H1 (cell line): ENCODE results near the gene SMARCB1. TPM values are rescaled to one million over a fixed set of nuclear protein-coding genes. Genes with fewer than 3 reads are reported as not detected.

Experiments used
- CTCF ChIA-PET: fragments of 300-600 bp; sonication (Branson Sonifier 250); formaldehyde crosslinking; loops from one replicate; lab custom pipeline; 2021; ENCODE audit not compliant: partially characterized antibody; lab: Charles Lee
- POLR2A ChIA-PET: fragments of 300-600 bp; sonication (Branson Sonifier 250); formaldehyde crosslinking; loops from one replicate; lab custom pipeline; 2021; ENCODE audit warnings: inconsistent platforms; ENCODE audit not compliant: partially characterized antibody; lab: Charles Lee
- DNase-seq, 2 experiments: peaks; one replicate each; pipeline versions ENCODE4 v3.0.0 to v3.0.0-alpha.2; 2010 to 2022; ENCODE audit warnings: low spot score in 2 of 2, low read depth in 1 of 2, mixed read lengths in 1 of 2
- FAIRE-seq: peaks from 2 replicates; lab custom pipeline; 2011; peaks lifted over from hg19 to GRCh38; lab: Jason Lieb, UNC
- H2AFZ ChIP-seq: 2 replicates; pipeline ENCODE4 v1.8.1; 2012; ENCODE audit warnings: low read length, inconsistent platforms
- H2AK5ac ChIP-seq: 2 replicates; pipeline ENCODE4 v1.6.1; 2013; ENCODE audit warnings: low read depth, low read length
- H2BK120ac ChIP-seq: replicated peaks from 2 replicates; pipeline ENCODE3; 2013; ENCODE audit warnings: low read depth, low read length, inconsistent platforms
- H2BK12ac ChIP-seq: 2 replicates; pipeline ENCODE4 v1.6.1; 2013; ENCODE audit warnings: low read depth, low read length
- H2BK15ac ChIP-seq: 2 replicates; pipeline ENCODE4 v1.6.1; 2013; ENCODE audit warnings: low read length
- H2BK20ac ChIP-seq: 2 replicates; pipeline ENCODE4 v1.6.1; 2013; ENCODE audit warnings: low read length
- H2BK5ac ChIP-seq: 2 replicates; pipeline ENCODE4 v1.6.1; 2013; ENCODE audit warnings: low read depth, low read length
- H3K14ac ChIP-seq: 2 replicates; pipeline ENCODE4 v1.6.1; 2013; ENCODE audit warnings: inconsistent platforms; ENCODE audit not compliant: insufficient read length
- H3K18ac ChIP-seq: 2 replicates; pipeline ENCODE4 v1.6.1; 2013; ENCODE audit warnings: low read length; ENCODE audit errors: extremely low read depth
- H3K23ac ChIP-seq: 2 replicates; pipeline ENCODE4 v1.6.1; 2013; ENCODE audit warnings: inconsistent platforms; ENCODE audit not compliant: insufficient read length
- H3K23me2 ChIP-seq: 2 replicates; pipeline ENCODE4 v1.6.1; 2013; ENCODE audit warnings: low read depth, low read length
- H3K27ac ChIP-seq: 2 replicates; pipeline ENCODE4 v1.6.1; 2011; ENCODE audit warnings: low read depth, low read length, inconsistent platforms
- H3K27me3 ChIP-seq, 4 experiments: replicated peaks in 1 of 4; 1 replicate in 1 of 4; 2 replicates in 3 of 4; pipeline versions ENCODE4 v1.6.1 to v1.8.1; 2011 to 2013; ENCODE audit warnings: low read length in 3 of 4, mild to moderate bottlenecking in 3 of 4, inconsistent platforms in 2 of 4, mixed read lengths in 2 of 4, moderate library complexity in 1 of 4; ENCODE audit not compliant: control insufficient read depth in 3 of 4, insufficient read depth in 3 of 4; ENCODE audit errors: extremely low read depth in 1 of 4
- H3K36me3 ChIP-seq, 4 experiments: 2 replicates each; pipeline versions ENCODE4 v1.6.1 to v1.8.1; 2011 to 2013; ENCODE audit warnings: mild to moderate bottlenecking in 4 of 4, low read length in 3 of 4, moderate library complexity in 2 of 4, control low read depth in 1 of 4, inconsistent platforms in 1 of 4; ENCODE audit not compliant: insufficient read depth in 4 of 4, control insufficient read depth in 2 of 4
- H3K4ac ChIP-seq: replicated peaks from 2 replicates; pipeline ENCODE3; 2013; ENCODE audit warnings: low read length, low read depth, mixed read lengths, inconsistent platforms; ENCODE audit not compliant: insufficient read length
- H3K4me1 ChIP-seq, 4 experiments: replicated peaks in 1 of 4; 1 replicate in 1 of 4; 2 replicates in 3 of 4; pipeline versions ENCODE4 v1.6.1 to v1.8.1; 2011 to 2013; ENCODE audit warnings: low read length in 3 of 4, inconsistent platforms in 2 of 4, mixed read lengths in 1 of 4; ENCODE audit not compliant: insufficient read depth in 4 of 4, control insufficient read depth in 3 of 4
- H3K4me2 ChIP-seq, 2 experiments: 2 replicates each; pipeline versions ENCODE4 v1.6.1 to v1.8.1; 2011 to 2013; ENCODE audit warnings: low read depth in 2 of 2, low read length in 2 of 2, control low read depth in 1 of 2, inconsistent platforms in 1 of 2, mild to moderate bottlenecking in 1 of 2; ENCODE audit not compliant: insufficient read depth in 1 of 2
- H3K4me3 ChIP-seq, 4 experiments: fragments of 200-600, 300-600 bp in 1 of 4; sonication (generic), shearing (Covaris generic), sonication (Bioruptor Twin) in 1 of 4; 2 replicates each; pipeline versions ENCODE4 v1.5.1 to v1.8.1; 2011 to 2016; ENCODE audit warnings: low read length in 4 of 4, low read depth in 3 of 4, control low read depth in 2 of 4, inconsistent platforms in 2 of 4, mild to moderate bottlenecking in 2 of 4, mixed read lengths in 1 of 4, moderate library complexity in 1 of 4; ENCODE audit not compliant: insufficient read depth in 2 of 4; ENCODE audit errors: extremely low read depth in 1 of 4
- H3K56ac ChIP-seq: replicated peaks from 2 replicates; pipeline ENCODE3; 2013; ENCODE audit warnings: low read depth, mild to moderate bottlenecking, mixed read lengths, low read length, inconsistent platforms; ENCODE audit not compliant: insufficient read length
- H3K79me1 ChIP-seq: 2 replicates; pipeline ENCODE4 v1.6.1; 2013; ENCODE audit warnings: low read depth, low read length, control low read depth
- H3K79me2 ChIP-seq, 2 experiments: 2 replicates each; pipeline versions ENCODE4 v1.6.1 to v1.8.1; 2012 to 2013; ENCODE audit warnings: low read length in 2 of 2, mild to moderate bottlenecking in 2 of 2, inconsistent platforms in 1 of 2; ENCODE audit not compliant: insufficient read depth in 2 of 2, control insufficient read depth in 1 of 2
- H3K9ac ChIP-seq, 4 experiments: replicated peaks in 1 of 4; 1 replicate in 1 of 4; 2 replicates in 3 of 4; pipeline versions ENCODE4 v1.6.1 to v1.8.1; 2011 to 2013; ENCODE audit warnings: low read depth in 3 of 4, low read length in 3 of 4, control low read depth in 2 of 4, mild to moderate bottlenecking in 2 of 4, moderate library complexity in 2 of 4, inconsistent platforms in 1 of 4; ENCODE audit errors: extremely low read depth in 1 of 4
- H3K9me3 ChIP-seq, 2 experiments: 2 replicates each; pipeline versions ENCODE4 v1.6.1 to v1.8.1; 2012 to 2013; ENCODE audit warnings: mild to moderate bottlenecking in 2 of 2, moderate library complexity in 2 of 2, control low read depth in 1 of 2, inconsistent platforms in 1 of 2, low read depth in 1 of 2, low read length in 1 of 2, mixed read lengths in 1 of 2; ENCODE audit not compliant: insufficient read depth in 2 of 2
- H4K20me1 ChIP-seq, 2 experiments: replicated peaks in 1 of 2; 2 replicates each; pipeline versions ENCODE3 to v1.8.1; 2011 to 2013; ENCODE audit warnings: inconsistent platforms in 2 of 2, low read length in 2 of 2, mild to moderate bottlenecking in 1 of 2; ENCODE audit not compliant: insufficient read depth in 2 of 2, control insufficient read depth in 1 of 2
- H4K5ac ChIP-seq: 2 replicates; pipeline ENCODE4 v1.6.1; 2013; ENCODE audit warnings: low read length, low read depth, mixed read lengths, inconsistent platforms; ENCODE audit not compliant: insufficient read length
- H4K8ac ChIP-seq: 2 replicates; pipeline ENCODE4 v1.8.0; 2013; ENCODE audit warnings: mild to moderate bottlenecking, moderate library complexity, low read length, inconsistent platforms; ENCODE audit not compliant: insufficient read depth; ENCODE audit errors: extremely low read depth
- H4K91ac ChIP-seq: replicated peaks from 2 replicates; pipeline ENCODE3; 2013; ENCODE audit warnings: low read length, mixed read lengths, inconsistent platforms; ENCODE audit not compliant: insufficient read length
- ASH2L ChIP-seq: fragments of 200-600, 300-600 bp; sonication (generic); IDR thresholded peaks from one replicate; pipeline ENCODE4 v1.7.1; 2017; ENCODE audit warnings: low read length
- BACH1 ChIP-seq: IDR thresholded peaks from 2 replicates; pipeline ENCODE4 v1.6.1; 2012; ENCODE audit warnings: low read length, improper control_type of control experiment
- JUN ChIP-seq: IDR thresholded peaks from 2 replicates; pipeline ENCODE4 v1.6.1; 2011; ENCODE audit warnings: low read depth, mild to moderate bottlenecking, improper control_type of control experiment, low read length
- POU5F1 ChIP-seq: IDR thresholded peaks from 2 replicates; pipeline ENCODE4 v1.6.1; 2011; ENCODE audit warnings: low read depth, mild to moderate bottlenecking, low read length, moderate library complexity
- SP4 ChIP-seq: IDR thresholded peaks from 2 replicates; pipeline ENCODE4 v1.6.1; 2012; ENCODE audit warnings: low read length, inconsistent platforms
- SRF ChIP-seq: IDR thresholded peaks from 2 replicates; pipeline ENCODE4 v1.6.1; 2011; ENCODE audit warnings: mild to moderate bottlenecking, low read depth, low read length, moderate library complexity
- SUZ12 ChIP-seq: fragments of 200-600 bp; sonication (generic); IDR thresholded peaks from 2 replicates; pipeline ENCODE4 v1.6.1; 2012; ENCODE audit warnings: mild to moderate bottlenecking, inconsistent platforms, low read length, moderate library complexity, mixed read lengths
- TBP ChIP-seq: IDR thresholded peaks from 2 replicates; pipeline ENCODE4 v1.6.1; 2011; ENCODE audit warnings: low read depth, low read length, improper control_type of control experiment
- TCF12 ChIP-seq: IDR thresholded peaks from 2 replicates; pipeline ENCODE4 v1.6.1; 2011; ENCODE audit warnings: low read depth, mild to moderate bottlenecking, low read length
- WGBS, 2 experiments: shearing (Covaris generic) in 1 of 2; methylation state at CpG; one replicate each; pipeline versions ENCODE4 v1.1.6 to v1.1.7; 2013 to 2015; ENCODE audit warnings: low lambda C conversion rate in 2 of 2, mixed read lengths in 2 of 2, inconsistent platforms in 1 of 2, low coverage in 1 of 2, missing lambda C conversion rate in 1 of 2; ENCODE audit not compliant: insufficient replicate concordance in 2 of 2, insufficient coverage in 1 of 2, insufficient read length in 1 of 2; ENCODE audit errors: extremely low coverage in 1 of 2, missing lambda C conversion rate in 1 of 2; 5-methylcytosine and 5-hydroxymethylcytosine counted together
- polyA plus RNA-seq, 7 experiments: library from polyadenylated mRNA; depleted of rRNA in 3 of 7; stranded (reverse) in 5 of 7; unstranded in 2 of 7; fragments of >200 nt in 5 of 7; fragments of 200-250 nt in 2 of 7; gene quantifications; 1 replicate in 5 of 7; 2 replicates in 1 of 7; 4 replicates in 1 of 7; pipeline versions ENCODE4 v1.2.1 to v1.2.3, GENCODE V29; 2011 to 2013; ENCODE audit warnings: missing spikeins in 2 of 7, mixed read lengths in 2 of 7
- total RNA-seq: library from RNA; stranded (reverse); fragmentation: NEBNext Ultra II Directional; extraction: Animal tissue kit (Norgen Biotek cat#: 25700); gene quantifications from 2 replicates; pipeline ENCODE4 v1.2.1, GENCODE V29; 2021
- TF ChIP-seq, protein P1 (sequence below): IDR thresholded peaks from 2 replicates; pipeline ENCODE4 v1.6.1; 2011; ENCODE audit warnings: low read depth, mild to moderate bottlenecking, low read length; ENCODE audit not compliant: insufficient read depth
- TF ChIP-seq, protein P2 (sequence below): IDR thresholded peaks from 2 replicates; pipeline ENCODE4 v1.6.1; 2012; ENCODE audit warnings: inconsistent platforms
- TF ChIP-seq, protein P3 (sequence below): IDR thresholded peaks from 2 replicates; pipeline ENCODE4 v1.6.1; 2012; ENCODE audit warnings: inconsistent platforms

Gene SMARCB1
- total and polyA plus RNA-seq, 2 of the 8 experiments (the other 6 are each of a cell fraction or from before 2014, with no cell fraction given), result 116 to 145 TPM

DNA sequence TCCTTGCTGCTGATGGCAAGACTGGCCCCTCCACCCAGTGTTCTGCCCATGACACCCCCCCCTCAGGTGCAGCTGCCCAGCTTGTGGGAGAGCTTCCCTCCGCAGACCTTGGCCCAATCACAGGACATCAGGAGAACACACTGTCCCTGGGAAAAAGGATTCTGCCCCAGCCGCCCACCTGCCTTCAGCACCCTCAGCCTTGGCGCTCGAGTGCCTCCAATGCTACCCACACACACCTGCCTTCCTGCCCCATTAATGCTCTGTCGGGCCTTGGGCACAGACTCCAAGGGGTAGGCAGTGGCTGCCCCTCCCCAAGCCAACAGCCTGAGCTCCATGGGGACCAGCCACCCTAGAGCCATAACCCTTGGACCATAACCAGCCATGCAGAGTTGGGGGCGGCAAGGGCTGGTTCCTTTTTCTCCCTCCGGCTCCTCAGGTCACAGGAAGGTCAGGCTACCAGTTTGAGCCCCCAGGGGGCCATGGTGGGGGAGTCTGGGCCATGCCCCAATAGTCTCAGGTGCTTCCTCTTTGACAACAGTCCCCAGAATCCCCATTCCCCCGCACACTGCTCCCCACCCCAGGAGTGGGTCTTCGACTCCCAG, 34.6 kb upstream of the SMARCB1 start:
- H4K91ac ChIP-seq, result peak overlapping the region; percentile 46
- WGBS, 2 experiments, result 91% methylated on average over 9 of the region's 9 CpGs; no CpG with 5 or more reads in 1 of the 2 experiments
- DNase-seq (no peak), FAIRE-seq (no peak)
- no peaks in the 10 kb centered on the region for H3K79me1 ChIP-seq
- peak overlapping the region in 2 of 4 experiments; percentile 56 to 75; a peak in 3 of 8 replicates for H3K4me3 ChIP-seq
- peaks cover 0 to 6% (median 2%) of the 10 kb centered on the region in 4 experiments; a peak in 4 of 7 replicates for H3K4me1 ChIP-seq
- H4K20me1 ChIP-seq, result no peaks in the 10 kb centered on the region
- H3K27me3 ChIP-seq, result no peaks in the 10 kb centered on the region
- no peak overlapping the region for H3K14ac ChIP-seq
- H2AFZ ChIP-seq, result no peak overlapping the region
- no peak overlapping the region for H3K27ac ChIP-seq
- H2BK15ac ChIP-seq, result no peak overlapping the region
- H3K36me3 ChIP-seq, result no peaks in the 10 kb centered on the region
- H2BK12ac ChIP-seq, result peak overlapping the region; percentile 68; the same call in 1 of the 2 replicates
- POLR2A ChIA-PET, result interaction anchor here (1.2 to 2.3 kb wide), 3 partner anchors 11 to 105 kb away, joined by 3 to 8 read pairs (median 3); partner anchors contain the start of genes CHCHD10 and SLC2A11
- no peak overlapping the region for H3K18ac ChIP-seq
- no peak overlapping the region for H3K9ac ChIP-seq
- TF ChIP-seq, protein P1, sequence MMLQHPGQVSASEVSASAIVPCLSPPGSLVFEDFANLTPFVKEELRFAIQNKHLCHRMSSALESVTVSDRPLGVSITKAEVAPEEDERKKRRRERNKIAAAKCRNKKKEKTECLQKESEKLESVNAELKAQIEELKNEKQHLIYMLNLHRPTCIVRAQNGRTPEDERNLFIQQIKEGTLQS, result no peak
- TF ChIP-seq ASH2L, result no peak
- no peak for TF ChIP-seq BACH1
- TF ChIP-seq TBP, result no peak
- no peak for TF ChIP-seq SP4
- TF ChIP-seq, protein P2, sequence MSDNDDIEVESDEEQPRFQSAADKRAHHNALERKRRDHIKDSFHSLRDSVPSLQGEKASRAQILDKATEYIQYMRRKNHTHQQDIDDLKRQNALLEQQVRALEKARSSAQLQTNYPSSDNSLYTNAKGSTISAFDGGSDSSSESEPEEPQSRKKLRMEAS, result no peak
- no peak for TF ChIP-seq POU5F1
- TF ChIP-seq SUZ12, result no peak
- TF ChIP-seq, protein P3, sequence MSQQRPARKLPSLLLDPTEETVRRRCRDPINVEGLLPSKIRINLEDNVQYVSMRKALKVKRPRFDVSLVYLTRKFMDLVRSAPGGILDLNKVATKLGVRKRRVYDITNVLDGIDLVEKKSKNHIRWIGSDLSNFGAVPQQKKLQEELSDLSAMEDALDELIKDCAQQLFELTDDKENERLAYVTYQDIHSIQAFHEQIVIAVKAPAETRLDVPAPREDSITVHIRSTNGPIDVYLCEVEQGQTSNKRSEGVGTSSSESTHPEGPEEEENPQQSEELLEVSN, result no peak
- no peak for TF ChIP-seq SRF
- TF ChIP-seq JUN, result no peak
- no peak for TF ChIP-seq TCF12
- no peak overlapping the region for H4K5ac ChIP-seq
- H2BK20ac ChIP-seq, result no peak overlapping the region
- H2BK5ac ChIP-seq, result no peak overlapping the region
- H3K23me2 ChIP-seq, result peaks cover 13% of the 10 kb centered on the region; the same call in 1 of the 2 replicates
- H3K79me2 ChIP-seq, result no peaks in the 10 kb centered on the region
- CTCF ChIA-PET, result interaction anchor here (1.3 to 2.2 kb wide), 2 partner anchors 15 to 17 kb away, joined by 5 to 6 read pairs; partner anchors contain the start of gene CHCHD10
- no peak overlapping the region for H3K23ac ChIP-seq
- no peaks in the 10 kb centered on the region for H3K9me3 ChIP-seq
- peak overlapping the region; percentile 74; a peak in 3 of 4 replicates for H3K4me2 ChIP-seq
- H2AK5ac ChIP-seq, result no peak overlapping the region
- peak overlapping the region; percentile 97 for H3K4ac ChIP-seq
- H3K56ac ChIP-seq, result no peak overlapping the region
- H4K8ac ChIP-seq, result no peak overlapping the region
- H2BK120ac ChIP-seq, result no peak overlapping the region
